T1000 (cell line): ENCODE results near the gene MTG2.
A peak's percentile ranks its signal among the peaks of the same experiment; 100 is the strongest.

Source experiments
- DNase-seq: peaks from one replicate; lab custom pipeline; 2025; ENCODE audit warnings: mixed read lengths; lab: John Stamatoyannopoulos, UW

MTG2 gene

DNA sequence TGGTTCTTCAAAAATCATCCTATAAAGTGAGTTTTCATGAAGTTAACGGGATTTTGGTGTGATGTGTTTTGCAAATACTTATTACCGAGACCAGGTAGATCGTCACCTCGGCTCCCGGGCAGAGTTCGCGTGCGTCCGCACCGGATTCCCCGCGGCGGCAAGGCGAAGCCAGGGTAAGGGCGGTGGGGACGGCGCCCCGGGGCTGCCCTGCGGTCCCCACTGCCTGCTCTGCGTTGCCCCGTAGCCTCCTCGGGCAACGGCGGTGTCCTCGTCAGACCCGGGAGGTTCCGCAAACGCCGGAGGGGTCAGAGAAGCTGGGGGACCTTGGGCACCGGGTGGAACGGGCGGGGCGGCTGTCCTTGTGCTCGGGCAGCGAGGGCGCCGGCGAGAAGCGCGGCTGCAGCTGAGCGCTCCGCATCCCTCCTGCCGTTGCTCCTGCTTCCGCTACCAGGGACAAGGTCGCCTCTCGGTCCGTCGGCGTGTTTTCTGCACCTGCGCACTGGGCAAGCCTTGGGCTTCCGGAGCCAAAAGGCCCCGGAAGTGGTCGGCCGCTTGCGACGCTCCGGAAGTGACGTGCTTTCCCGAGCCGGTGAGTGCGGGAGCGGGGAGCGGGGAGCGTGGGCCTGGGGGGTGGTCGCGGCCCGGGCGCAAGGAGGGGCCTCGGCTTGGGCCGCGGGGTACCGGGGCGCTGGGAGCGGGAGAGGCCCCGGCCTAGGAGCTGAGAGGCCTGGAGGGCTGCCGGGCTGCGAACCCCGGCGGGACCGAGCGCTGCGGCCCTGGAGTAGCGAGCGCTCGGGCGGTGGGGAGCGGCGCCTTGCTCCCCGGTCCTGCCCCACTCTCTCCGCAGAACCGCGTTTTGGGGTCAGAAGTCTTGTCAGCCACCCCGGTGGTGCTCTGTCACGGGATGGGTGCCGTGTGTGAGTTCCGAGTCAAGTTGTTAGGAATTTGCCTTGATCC, at the start of gene MTG2:
Gene MTG2, plus strand, starts transcription at position 560 of the 957 bp plus-strand sequence. CDS start 10,393 bp downstream, outside the sequence.
- peak; percentile 77 for DNase-seq

DNA sequence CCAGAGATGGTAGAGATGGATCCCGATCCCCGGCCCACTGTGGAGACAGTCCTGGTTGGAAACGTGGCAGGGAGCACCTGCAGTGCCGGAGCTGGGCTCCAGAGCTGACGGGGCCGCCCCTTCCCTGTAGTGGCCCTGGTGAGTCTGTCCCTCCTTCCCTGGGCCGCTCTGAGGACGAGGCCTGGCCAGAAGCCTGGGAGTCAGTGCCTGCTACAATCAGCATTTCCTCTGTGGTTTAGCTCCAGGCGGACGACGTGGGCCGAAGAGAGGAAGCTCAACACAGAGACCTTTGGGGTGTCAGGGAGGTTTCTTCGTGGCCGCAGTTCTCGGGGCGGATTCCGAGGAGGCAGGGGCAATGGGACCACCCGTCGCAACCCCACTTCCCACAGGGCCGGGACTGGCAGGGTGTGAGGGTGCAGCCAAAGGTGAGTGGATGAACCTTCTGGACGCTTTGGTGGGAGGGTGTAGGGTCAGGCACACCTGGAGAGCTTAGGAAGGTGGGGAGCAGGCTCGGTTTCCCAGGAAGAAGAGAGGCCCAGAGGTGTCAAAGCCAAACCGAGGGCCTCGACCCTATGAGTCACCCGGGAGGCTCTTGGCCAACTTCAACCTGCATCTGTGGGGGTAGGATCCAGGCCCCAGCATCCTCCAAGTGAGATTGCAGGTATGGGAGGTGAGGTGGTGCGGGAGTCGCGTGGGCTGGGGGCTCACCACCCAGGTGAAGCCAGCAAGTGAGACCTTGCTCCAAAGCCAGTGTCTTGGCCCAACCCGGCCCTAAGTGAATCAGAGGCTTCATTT, 49.6 kb upstream of the MTG2 start:
- no peak for DNase-seq

- no peak for DNase-seq
Measured at GRCh38 chr20:62133864-62134263, 49.0 kb upstream of the MTG2 start.

DNA sequence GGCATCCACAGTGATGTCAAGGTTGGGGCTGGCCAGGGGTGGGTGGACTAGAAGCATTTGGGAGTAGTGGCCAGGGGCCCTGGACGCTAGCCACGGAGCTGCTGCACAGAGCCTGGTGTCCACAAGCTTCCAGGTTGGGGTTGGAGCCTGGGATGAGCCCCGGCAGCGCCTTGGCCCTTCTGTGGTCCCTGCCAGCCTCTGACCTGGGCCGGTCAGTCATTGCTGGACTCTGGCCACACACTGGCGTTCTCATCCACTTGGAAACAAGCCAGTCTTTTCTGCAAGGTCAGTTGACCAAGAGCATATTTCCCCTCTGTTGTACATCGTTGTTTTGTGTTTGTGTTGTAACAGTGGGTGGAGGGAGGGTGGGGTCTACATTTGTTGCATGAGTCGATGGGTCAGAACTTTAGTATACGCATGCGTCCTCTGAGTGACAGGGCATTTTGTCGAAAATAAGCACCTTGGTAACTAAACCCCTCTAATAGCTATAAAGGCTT, 48.0 kb upstream of the MTG2 start:
- no peak for DNase-seq

DNA sequence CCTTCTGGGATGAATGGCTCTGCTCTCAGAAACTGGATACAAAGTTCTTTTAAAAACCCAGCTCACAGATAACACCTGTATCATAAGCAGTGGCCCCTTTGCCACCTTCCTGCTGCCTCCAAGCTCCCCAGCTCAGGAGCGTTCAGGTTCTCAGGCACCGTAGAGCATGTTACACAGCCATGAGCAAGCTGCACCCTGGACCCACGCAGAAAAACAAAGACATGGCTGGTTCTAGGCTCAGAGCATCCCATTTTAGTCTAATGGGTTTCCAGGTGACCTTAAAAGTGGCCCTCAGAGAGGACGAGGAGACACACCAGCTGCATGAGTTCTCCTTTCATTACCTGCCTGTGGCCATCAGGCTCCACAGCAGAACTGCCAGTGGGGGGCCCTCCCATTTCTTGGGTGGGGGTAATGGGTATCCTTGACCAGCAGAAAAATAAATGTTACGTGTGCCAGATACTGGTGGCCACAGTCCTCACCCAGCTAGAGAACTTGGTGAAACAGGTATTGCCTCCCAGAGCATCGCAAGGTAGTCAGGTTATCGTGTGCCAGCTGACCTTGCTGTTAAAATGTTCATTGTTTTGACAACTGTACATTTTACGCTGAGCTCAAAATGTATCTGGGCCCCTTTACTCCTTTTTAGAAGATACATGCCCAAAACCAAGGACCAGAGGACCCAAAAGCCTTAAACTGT, 47.1 kb upstream of the MTG2 start:
- no peak for DNase-seq

GRCh38 chr20:62136283-62137091, 46.3 kb upstream of the MTG2 start:
- no peak for DNase-seq

- DNase-seq: no peak
Measured at GRCh38 chr20:62137092-62137384, 45.8 kb upstream of the MTG2 start.

DNA sequence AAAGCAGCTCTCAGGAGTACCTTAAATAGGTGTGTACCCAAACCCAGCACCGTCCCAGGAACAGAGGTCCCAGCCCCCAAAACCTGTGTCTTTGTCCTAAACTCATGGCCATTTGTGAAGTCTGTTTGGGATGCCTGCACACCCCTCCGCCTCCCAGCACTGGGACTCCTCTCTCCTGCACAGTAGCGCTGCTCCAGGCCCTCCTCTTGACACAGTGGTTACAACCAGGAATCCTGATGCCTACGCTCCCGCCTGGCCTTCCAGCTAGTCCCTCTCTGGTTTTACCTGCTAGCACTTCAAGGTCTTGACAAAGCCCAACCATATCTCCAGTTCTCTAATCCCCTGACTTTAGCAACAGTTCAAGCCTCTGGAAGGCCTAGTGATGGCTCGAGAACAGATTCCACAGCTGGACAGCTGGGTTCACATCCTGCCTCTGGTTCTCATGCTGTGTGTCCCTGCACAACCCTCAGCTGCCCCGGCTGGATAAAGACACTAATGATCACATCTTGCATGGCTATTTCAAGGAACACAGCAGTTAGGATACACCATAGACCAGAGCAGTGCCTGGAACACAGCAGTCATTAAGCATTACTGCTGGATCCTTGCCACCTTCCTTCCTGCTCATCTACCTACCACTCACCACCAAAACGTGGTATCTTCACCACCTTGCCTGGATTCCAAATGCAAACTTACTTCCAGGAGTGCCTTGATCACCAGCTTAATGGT, 45.2 kb upstream of the MTG2 start:
- no peak for DNase-seq

DNA sequence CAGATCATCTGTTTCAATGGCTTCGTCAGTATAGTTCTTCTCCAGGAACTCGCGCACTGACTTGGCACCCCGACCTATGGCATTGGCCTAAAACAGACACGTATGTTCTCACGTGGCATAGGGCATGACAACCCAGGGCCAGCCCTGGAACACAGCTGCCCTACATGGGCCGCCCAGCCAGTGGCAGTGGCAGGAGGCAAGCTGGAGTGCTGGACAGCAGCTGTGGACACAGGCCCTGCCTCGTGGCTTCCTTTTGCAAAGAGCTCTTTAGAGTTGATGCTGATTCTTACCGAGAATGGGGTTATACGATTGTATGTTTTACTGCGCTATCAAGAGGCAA, 44.7 kb upstream of the MTG2 start:
- no peak for DNase-seq

DNA sequence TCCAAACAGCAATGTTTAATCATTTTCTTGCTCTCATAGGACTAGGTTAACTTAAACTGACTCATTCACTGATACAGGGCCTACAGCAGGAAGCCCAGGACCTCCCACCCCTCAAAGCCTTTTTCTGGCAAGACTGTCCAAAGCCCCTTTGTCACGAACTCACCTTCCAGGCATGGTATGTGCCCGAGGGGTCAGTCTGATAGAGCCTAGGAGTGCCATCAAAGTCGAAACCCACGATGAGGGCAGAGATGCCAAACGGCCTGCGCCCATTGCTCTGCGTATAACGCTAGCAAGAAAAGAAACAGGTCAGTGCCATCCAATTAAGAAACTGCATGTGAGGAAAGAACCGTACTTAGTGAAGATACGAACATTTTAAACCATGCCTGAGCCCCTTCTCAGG, 43.9 kb upstream of the MTG2 start:
- DNase-seq: no peak

DNA sequence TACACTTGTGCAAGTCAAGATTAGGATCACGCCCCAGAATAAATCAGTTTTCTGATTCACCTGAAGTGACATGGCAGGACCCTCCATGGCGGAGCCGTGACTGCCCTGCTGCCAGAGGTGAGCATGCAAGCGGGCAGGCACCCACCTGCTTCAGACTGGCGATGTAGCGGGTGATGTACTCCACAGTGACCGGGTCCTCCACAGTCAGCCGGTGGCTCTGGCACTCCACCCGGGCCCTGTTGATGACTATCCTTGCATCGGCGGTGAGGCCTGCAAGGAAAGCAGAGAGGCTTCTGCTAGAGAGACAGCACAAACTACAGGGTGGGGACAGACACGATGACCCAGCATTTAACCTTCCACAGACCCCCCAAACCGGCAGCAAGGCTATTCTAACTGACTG, 43.2 kb upstream of the MTG2 start:
- no peak for DNase-seq

DNA sequence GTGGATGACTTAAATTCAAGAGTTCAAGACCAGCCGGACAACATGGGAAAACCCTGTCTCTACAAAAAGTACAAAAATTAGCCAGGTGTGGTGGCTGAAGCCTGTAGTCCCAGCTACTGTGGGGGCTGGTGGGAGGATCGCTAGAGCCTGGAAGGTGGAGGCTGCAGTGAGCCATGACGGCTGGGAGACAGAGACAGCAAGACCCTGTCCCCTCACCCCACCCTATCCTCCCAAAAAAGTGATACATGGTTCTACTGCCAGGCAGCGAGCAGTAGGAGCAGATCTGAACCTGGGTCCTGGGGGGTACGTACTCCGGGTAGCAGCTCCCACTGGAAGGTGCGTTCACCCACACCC, 41.8 kb upstream of the MTG2 start:
- DNase-seq: no peak

- DNase-seq: no peak
Measured at GRCh38 chr20:62141397-62142251, 41.2 kb upstream of the MTG2 start.

DNA sequence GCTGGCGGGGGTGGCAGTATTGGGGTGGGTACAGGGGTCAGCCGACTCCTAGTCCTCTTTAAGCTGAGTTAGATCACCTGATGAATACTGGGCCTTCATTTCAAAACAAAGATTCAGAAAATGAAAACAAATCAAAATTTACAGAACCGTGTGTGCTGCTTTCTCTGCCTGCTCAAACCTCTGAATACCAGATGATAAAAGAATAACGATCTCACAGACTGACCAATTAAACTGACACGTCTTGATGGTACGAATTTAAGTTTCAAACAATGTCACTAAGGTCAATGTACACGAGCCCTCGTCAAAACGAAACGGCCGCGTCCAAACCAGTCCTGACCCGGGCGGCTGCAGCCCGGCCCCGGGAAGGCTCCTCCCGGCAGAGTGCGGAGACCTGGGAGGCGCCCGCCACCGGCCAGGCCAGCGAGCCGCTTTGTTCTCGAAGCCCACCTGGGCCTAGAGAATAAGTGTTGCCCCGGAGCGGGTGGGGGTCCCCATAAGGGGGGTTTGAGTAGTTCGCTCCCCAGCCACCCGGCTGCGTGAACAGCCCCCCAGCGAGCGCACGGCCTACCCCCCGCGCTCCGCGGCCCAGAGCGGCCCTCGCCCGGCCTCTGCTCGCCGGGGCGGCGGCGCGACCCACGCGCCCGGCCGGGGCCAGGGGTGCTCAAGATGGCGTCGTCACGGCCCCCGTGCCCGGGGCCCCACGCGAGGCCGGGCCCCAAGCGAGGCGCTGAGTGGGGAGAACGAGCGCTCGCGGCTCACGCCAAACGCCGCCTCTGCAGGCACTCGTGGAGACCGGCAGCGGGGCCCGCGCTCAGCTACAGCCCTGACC, 40.4 kb upstream of the MTG2 start:
- no peak for DNase-seq

DNA sequence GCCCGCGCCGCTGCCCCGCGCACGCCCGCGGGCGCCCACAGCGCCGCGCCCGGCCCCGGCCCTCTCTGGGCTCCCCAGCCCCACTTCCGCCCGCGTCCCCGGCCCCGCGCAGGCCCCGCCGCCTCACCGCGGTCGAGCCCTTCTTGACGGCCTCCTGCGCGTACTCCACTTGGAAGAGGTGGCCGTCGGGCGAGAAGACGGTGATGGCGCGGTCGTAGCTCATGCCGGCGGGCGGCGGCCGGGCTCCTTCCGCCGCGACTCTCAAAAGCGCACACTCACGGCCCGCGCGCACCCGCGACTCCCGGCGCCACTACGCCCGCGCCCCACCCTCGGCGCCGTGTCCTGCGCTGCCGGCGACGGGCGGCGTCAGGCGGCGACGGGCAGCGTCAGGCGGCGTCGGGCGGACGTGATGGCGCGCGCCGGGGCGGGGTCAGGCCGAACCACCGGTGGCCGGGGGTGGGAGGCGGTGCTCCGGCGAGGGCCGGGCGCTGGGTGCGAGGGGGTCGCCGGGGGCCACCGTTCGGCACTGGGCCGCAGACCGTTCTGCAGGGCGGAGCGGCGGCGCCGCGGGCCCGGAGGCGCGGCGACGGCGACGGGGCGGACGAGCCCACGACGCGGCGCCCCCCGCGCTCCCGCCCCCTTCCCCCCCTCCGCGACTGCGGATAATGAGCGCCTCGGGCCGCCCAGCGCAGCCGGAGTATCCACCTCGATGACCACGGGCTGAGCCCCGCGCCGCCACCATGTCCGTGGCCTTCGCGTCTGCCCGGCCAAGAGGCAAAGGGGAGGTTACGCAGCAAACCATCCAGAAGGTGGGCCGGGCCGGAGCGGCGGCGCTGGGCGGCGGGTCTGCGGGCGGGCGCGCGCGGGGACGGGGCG, 39.5 kb upstream of the MTG2 start, which contains the start of the genes PSMA7 and SS18L1:
Gene PSMA7, minus strand, starts transcription at position 314 of the 876 bp plus-strand sequence. Its CDS starts 91 bp downstream, at position 223.
Gene SS18L1, plus strand, starts transcription at position 689 of the 876 bp plus-strand sequence. Its CDS starts 52 bp downstream, at position 741.
- DNase-seq: peak; percentile 63

DNA sequence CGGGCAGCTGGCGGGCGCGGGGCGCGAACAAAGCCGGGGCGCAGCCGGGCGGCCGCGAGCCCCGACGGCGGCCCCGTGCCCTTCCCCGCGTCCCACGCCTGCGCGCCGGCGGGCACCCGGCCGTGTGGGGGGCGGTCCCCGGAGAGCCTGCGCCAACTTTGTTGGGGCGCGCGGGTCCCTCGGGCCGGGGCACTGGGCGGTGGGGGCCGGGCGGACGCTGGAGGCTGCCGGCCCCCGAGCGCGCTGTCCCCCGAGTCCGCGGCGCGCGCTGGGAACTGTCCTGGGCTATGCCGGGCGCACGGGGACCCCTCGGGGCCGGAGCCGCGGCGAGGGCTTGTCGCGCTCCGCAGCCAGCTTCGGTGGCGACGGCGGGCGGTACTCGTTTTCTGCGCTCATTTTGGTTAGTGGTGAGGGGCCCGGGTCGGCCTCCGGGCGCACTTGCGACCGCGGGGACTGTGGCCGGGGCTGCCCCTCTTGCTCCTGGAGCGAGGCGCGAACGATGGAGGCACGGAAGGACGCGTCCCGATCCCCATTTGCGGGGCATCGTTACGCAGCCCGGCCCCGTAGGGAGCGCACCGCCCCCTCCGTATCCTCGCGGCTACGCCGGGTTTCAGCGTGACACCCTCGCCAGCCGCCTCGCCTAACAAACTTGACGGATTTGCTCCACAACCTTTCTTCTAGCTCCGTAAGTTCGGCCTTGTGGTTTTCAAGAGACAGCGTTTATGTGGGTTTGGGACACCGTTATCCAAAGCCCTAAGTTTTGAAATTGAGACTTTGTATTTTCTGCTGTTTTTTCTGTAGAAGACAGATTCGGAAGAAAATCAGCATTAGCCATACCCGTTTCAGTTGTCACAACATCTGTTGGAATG, 38.6 kb upstream of the MTG2 start:
- no peak for DNase-seq

DNA sequence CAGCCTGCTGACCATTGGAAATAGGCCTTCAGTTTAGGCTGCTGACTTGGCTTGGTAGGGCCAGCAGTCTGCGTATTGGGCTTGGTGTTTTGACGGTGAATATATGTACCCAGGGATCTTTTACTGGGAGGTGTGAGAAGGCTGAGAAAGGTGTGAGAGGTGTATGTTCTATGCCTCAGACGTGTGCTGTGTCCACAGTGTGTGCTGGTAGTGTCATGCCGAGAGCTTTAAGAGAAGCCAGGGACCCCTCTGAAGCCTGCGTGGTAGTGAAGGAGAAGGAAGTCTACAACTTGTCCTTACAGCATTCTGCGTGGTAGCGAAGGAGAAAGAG, 37.2 kb upstream of the MTG2 start:
- no peak for DNase-seq
